ENCODE data around the gene LTBR.
A peak's percentile ranks its signal among the peaks of the same experiment; 100 is the strongest.
"Not testable (repeated sequence)": the region's sequence is repeated elsewhere in the genome, so short reads cannot be mapped to it uniquely, and the experiment has no call there.

LTBR gene

GRCh38 chr12:6341417-6342139 lies 42.4 kb upstream of the LTBR start, which contains the start of gene TNFRSF1A:
Gene TNFRSF1A, minus strand, starts transcription at chr12:6342076. Its CDS starts 262 bp downstream, at chr12:6341814.
- DNase-seq (ENCODE audit: low read depth): no peak
- no peak for TF ChIP-seq CTCF (conservative IDR thresholded peaks at IDR 0.05; ENCODE audit: low read depth, low read length)
- peak within 1 kb of the TSS; percentile 95 for H3K4me3 ChIP-seq (ENCODE audit: low read length)

- H3K4me3 ChIP-seq (ENCODE audit: low read length): peak overlapping the region; percentile 95
- TF ChIP-seq CTCF (conservative IDR thresholded peaks at IDR 0.05; ENCODE audit: low read depth, low read length): no peak
- no peak for DNase-seq (ENCODE audit: low read depth)
Measured at GRCh38 chr12:6342140-6342889, 41.6 kb upstream of the LTBR start.

GRCh38 chr12:6343518-6343917 lies 40.4 kb upstream of the LTBR start:
- H3K4me3 ChIP-seq (ENCODE audit: low read length): no peak overlapping the region
- DNase-seq (ENCODE audit: low read depth): no peak
- no peak for TF ChIP-seq CTCF (conservative IDR thresholded peaks at IDR 0.05; ENCODE audit: low read depth, low read length)

GRCh38 chr12:6344101-6344660 lies 39.8 kb upstream of the LTBR start:
- DNase-seq (ENCODE audit: low read depth): not testable (repeated sequence)

GRCh38 chr12:6345319-6346091 lies 38.5 kb upstream of the LTBR start:
- H3K4me3 ChIP-seq (ENCODE audit: low read length): no peak overlapping the region
- TF ChIP-seq CTCF (conservative IDR thresholded peaks at IDR 0.05; ENCODE audit: low read depth, low read length): no peak
- DNase-seq (ENCODE audit: low read depth): peak; percentile 99

More at GRCh38 chr12:6344101-6344660, 39.8 kb upstream of the LTBR start:
- H3K4me3 ChIP-seq (ENCODE audit: low read length): not testable (repeated sequence)

GRCh38 chr12:6346235-6346832 lies 37.6 kb upstream of the LTBR start:
- DNase-seq (ENCODE audit: low read depth): no peak
- TF ChIP-seq CTCF (conservative IDR thresholded peaks at IDR 0.05; ENCODE audit: low read depth, low read length): no peak
- no peak overlapping the region for H3K4me3 ChIP-seq (ENCODE audit: low read length)

- no peak for DNase-seq (ENCODE audit: low read depth)
- no peak overlapping the region for H3K4me3 ChIP-seq (ENCODE audit: low read length)
- TF ChIP-seq CTCF (conservative IDR thresholded peaks at IDR 0.05; ENCODE audit: low read depth, low read length): no peak
Measured at GRCh38 chr12:6346942-6347341, 37.0 kb upstream of the LTBR start.
